ENCODE results near the gene ISLR2.

- TF ChIP-seq CTCF (conservative IDR thresholded peaks at IDR 0.05; ENCODE audit: low read depth, low read length) (no peak), EZH2 (IDR thresholded peaks at IDR 0.05; ENCODE audit: borderline replicate concordance, low read depth, low read length, poor library complexity, severe bottlenecking) (no peak)
Measured at GRCh38 chr15:74109713-74110112, 20.7 kb upstream of the ISLR2 start.
